DND-41 (cell line): ENCODE results near the gene ANKMY1.
A peak's percentile ranks its signal among the peaks of the same experiment; 100 is the strongest.

ENCODE experiments used
- ATAC-seq: fragments of 200-7000 bp; cut with Tn5 transposase; 3 replicates; pipeline ENCODE4 v1.9.1; 2021; ENCODE audit warnings: low read depth; ENCODE audit not compliant: insufficient read depth
- DNase-seq: peaks from one replicate; pipeline ENCODE4 v3.0.0-alpha.2; 2020
- H2AFZ ChIP-seq: 2 replicates; pipeline ENCODE4 v1.6.0; 2012; ENCODE audit warnings: low read depth, low read length
- H3K27ac ChIP-seq: 2 replicates; pipeline ENCODE4 v1.5.1; 2012; ENCODE audit warnings: low read length, inconsistent platforms
- H3K27me3 ChIP-seq: fragments of 200-600 bp; sonication (generic); 2 replicates; pipeline ENCODE4 v1.6.0; 2012; ENCODE audit warnings: low read length, mild to moderate bottlenecking, inconsistent platforms; ENCODE audit not compliant: insufficient read depth, poor library complexity
- H3K36me3 ChIP-seq: 2 replicates; pipeline ENCODE4 v1.5.1; 2012; ENCODE audit warnings: low read length, inconsistent platforms; ENCODE audit not compliant: insufficient read depth
- H3K4me1 ChIP-seq: 2 replicates; pipeline ENCODE4 v1.5.1; 2012; ENCODE audit warnings: mild to moderate bottlenecking, low read length; ENCODE audit not compliant: insufficient read depth
- H3K4me2 ChIP-seq: 2 replicates; pipeline ENCODE4 v1.6.0; 2012; ENCODE audit warnings: mild to moderate bottlenecking, moderate library complexity, low read length, inconsistent platforms; ENCODE audit not compliant: insufficient read depth
- H3K4me3 ChIP-seq, 2 experiments: fragments of 200-600 bp in 1 of 2; shearing (Covaris generic) in 1 of 2; 2 replicates each; pipeline ENCODE4 v1.5.1; 2012 to 2016; ENCODE audit warnings: inconsistent platforms in 2 of 2, low read length in 2 of 2, mild to moderate bottlenecking in 2 of 2, low read depth in 1 of 2, moderate library complexity in 1 of 2
- H3K79me2 ChIP-seq: 2 replicates; pipeline ENCODE4 v1.6.0; 2012; ENCODE audit warnings: low read length, inconsistent platforms; ENCODE audit not compliant: insufficient read depth
- H3K9ac ChIP-seq: 2 replicates; pipeline ENCODE4 v1.6.0; 2012; ENCODE audit warnings: low read depth, mild to moderate bottlenecking, inconsistent platforms, low read length, moderate library complexity
- H3K9me3 ChIP-seq: 2 replicates; pipeline ENCODE4 v1.5.1; 2012; ENCODE audit warnings: low read length, moderate library complexity, mild to moderate bottlenecking, inconsistent platforms; ENCODE audit not compliant: insufficient read depth, severe bottlenecking
- H4K20me1 ChIP-seq: 2 replicates; pipeline ENCODE4 v1.6.0; 2012; ENCODE audit warnings: low read length; ENCODE audit not compliant: insufficient read depth
- EZH2 ChIP-seq: IDR thresholded peaks from 3 replicates; pipeline ENCODE4 v1.6.1; 2012; ENCODE audit warnings: borderline replicate concordance, low read depth, mild to moderate bottlenecking, moderate library complexity, low read length, inconsistent platforms; ENCODE audit not compliant: severe bottlenecking
- TF ChIP-seq, protein P1 (sequence below): IDR thresholded peaks from 2 replicates; pipeline ENCODE4 v1.5.1; 2012; ENCODE audit warnings: borderline replicate concordance, low read length, moderate library complexity, mild to moderate bottlenecking; ENCODE audit not compliant: poor library complexity, severe bottlenecking; ENCODE audit errors: extremely low read depth

ANKMY1 gene

DNA sequence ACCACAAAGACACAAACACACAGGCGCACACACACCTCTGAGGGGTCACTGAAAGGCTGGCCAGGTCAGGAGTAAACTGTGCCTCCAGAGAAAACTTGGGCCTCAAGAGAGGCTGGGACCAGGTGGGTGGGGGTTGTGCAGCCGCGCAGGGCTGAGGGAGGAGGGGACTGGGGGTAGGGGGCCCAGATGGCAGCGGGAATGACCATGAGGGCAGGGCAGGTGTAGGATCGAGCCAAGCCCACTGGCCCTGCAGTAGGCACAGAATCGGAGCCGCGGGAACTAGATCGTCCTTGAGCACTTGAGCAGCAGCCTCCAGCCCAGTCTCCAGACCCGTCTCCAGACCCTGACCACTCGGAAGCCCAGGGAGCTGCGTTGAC lies 36.8 kb downstream of the ANKMY1 start:
- Histone ChIP-seq H3K4me2 (no peak overlapping the region), H4K20me1 (no peaks in the 10 kb centered on the region), H3K27ac (no peak overlapping the region), H3K9me3 (peaks cover 17% of the 10 kb centered on the region), H3K27me3 (no peaks in the 10 kb centered on the region), H3K9ac (no peak overlapping the region), H3K4me1 (no peaks in the 10 kb centered on the region), H3K36me3 (peaks cover 63% of the 10 kb centered on the region), H2AFZ (no peak overlapping the region), H3K79me2 (no peaks in the 10 kb centered on the region), H3K4me3 (no peak overlapping the region)
- no peak for DNase-seq
- TF ChIP-seq, protein P1, sequence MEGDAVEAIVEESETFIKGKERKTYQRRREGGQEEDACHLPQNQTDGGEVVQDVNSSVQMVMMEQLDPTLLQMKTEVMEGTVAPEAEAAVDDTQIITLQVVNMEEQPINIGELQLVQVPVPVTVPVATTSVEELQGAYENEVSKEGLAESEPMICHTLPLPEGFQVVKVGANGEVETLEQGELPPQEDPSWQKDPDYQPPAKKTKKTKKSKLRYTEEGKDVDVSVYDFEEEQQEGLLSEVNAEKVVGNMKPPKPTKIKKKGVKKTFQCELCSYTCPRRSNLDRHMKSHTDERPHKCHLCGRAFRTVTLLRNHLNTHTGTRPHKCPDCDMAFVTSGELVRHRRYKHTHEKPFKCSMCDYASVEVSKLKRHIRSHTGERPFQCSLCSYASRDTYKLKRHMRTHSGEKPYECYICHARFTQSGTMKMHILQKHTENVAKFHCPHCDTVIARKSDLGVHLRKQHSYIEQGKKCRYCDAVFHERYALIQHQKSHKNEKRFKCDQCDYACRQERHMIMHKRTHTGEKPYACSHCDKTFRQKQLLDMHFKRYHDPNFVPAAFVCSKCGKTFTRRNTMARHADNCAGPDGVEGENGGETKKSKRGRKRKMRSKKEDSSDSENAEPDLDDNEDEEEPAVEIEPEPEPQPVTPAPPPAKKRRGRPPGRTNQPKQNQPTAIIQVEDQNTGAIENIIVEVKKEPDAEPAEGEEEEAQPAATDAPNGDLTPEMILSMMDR = no peak
- TF ChIP-seq EZH2 = no peak
- no peak for ATAC-seq

DNA sequence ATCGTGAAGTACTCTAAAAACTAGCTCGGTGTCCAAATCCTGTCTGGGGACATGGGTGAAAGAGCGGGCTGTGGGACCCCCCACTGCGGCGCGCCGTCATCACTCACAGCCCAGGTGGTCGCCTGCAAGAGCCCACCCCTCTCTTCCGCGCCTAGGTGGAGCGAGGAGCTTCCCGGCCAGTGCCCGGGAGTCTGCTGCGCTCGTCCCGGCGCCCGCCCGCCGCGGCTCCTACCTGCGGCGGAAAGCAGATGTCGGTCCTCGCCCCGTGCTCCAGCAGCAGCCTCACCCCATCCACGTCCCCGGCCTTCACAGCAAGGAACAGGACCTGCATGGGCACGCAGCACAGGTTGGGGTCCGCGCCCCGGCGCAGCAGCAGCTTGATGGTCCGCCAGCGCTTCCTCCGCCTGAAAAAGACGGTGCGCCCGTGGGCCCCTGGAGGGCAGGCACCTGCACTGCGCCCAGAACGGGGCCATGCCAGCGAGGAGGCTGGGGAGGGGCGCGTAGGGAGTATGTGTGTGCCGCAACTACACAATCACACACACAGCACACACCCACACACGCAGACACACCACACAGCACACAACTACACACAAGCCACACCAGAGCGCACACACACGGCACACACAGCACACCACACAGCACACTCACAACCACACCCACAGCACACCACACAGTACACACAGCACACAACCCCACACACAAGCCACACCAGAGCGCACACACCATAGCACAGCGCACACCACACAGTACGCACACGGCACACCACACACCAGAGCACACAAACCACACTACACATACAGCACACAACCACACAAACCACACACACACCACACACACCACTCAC lies 37.4 kb downstream of the ANKMY1 start:
- Histone ChIP-seq H3K9me3 (peaks cover 11% of the 10 kb centered on the region), H3K4me1 (no peaks in the 10 kb centered on the region), H3K9ac (no peak overlapping the region), H3K36me3 (peaks cover 57% of the 10 kb centered on the region), H4K20me1 (no peaks in the 10 kb centered on the region), H2AFZ (no peak overlapping the region), H3K27ac (no peak overlapping the region), H3K27me3 (no peaks in the 10 kb centered on the region), H3K4me2 (no peak overlapping the region), H3K79me2 (no peaks in the 10 kb centered on the region), H3K4me3 (no peak overlapping the region)
- TF ChIP-seq, protein P1 = no peak
- TF ChIP-seq EZH2 = no peak
- 0 out of 3 replicates have a peak, but pooled peaks have one; percentile 39 for ATAC-seq
- DNase-seq = no peak

DNA sequence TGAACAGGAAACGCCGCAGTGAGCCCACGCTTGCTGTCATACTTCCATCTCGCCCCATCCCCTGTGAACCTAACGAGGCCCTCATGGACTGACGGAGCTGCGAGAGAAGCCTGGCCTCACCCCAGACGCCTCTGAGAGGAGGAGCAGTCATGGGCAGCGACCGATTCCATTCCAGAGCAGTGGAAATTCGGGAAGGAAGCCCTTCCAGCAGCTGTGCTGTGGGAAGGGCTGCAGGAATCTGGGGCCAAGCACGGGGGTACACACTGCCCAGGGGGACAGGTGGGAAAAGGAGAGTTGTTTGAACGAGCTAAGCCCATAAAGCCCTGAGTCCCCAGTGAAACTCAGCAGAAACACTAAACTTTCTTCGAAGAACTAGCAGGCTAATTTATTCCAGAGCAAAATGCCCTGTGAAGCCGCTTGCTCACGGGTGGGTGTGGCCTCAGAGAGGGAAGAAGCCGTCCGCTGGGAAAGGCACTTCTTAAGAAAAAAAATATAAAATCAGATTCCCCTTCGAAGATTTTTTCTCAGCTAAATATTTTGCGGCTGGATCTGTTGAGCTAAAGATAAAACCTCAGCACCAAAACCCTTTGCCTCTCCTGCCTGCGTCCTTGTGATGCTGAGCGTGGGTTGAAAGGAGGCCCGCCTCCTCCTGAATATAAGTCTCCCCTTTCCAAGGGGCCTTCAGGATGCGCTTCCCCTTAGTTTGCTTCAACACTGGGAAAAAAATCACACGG lies 38.2 kb downstream of the ANKMY1 start:
- no peak overlapping the region for H3K4me3 ChIP-seq

More for the DNA sequence above, 38.2 kb downstream of the ANKMY1 start:
- H3K9ac ChIP-seq = no peak overlapping the region
- DNase-seq (no peak), ATAC-seq (no peak)
- H3K27ac ChIP-seq = no peak overlapping the region
- peaks cover 51% of the 10 kb centered on the region for H3K36me3 ChIP-seq
- peaks cover 3% of the 10 kb centered on the region for H3K9me3 ChIP-seq
- no peaks in the 10 kb centered on the region for H4K20me1 ChIP-seq
- TF ChIP-seq EZH2 = no peak
- TF ChIP-seq, protein P1 = no peak
- H2AFZ ChIP-seq = no peak overlapping the region
- no peaks in the 10 kb centered on the region for H3K27me3 ChIP-seq
- no peak overlapping the region for H3K4me2 ChIP-seq
- H3K79me2 ChIP-seq = no peaks in the 10 kb centered on the region
- no peaks in the 10 kb centered on the region for H3K4me1 ChIP-seq
